Lung (tissue), 12 donors: ENCODE measurements around the gene STAT3. TPM values are rescaled to one million over a fixed set of nuclear protein-coding genes. Genes with fewer than 3 reads are reported as not detected.

ENCODE experiments used
- ATAC-seq: fragments of 200-7000 bp; cut with Tn5 transposase; one replicate; pipeline ENCODE4 v1.9.1; 2020; ENCODE audit warnings: moderate number of reproducible peaks; ENCODE audit not compliant: insufficient read depth, low FRiP score
- DNase-seq, 3 donors: peaks; one replicate each; pipeline ENCODE4 v3.0.0-alpha.2; 2013 to 2017
- H3K27ac ChIP-seq, 2 donors: one replicate each; pipeline ENCODE4 v1.5.1; 2013; ENCODE audit warnings: mild to moderate bottlenecking in 2 of 2, moderate library complexity in 2 of 2, control low read depth in 1 of 2, inconsistent platforms in 1 of 2, low read depth in 1 of 2, low read length in 1 of 2
- H3K27me3 ChIP-seq, 3 donors: one replicate each; pipeline ENCODE4 v1.5.1; 2013; ENCODE audit warnings: low read length in 2 of 3; ENCODE audit not compliant: control insufficient read depth in 3 of 3, insufficient read depth in 3 of 3
- H3K36me3 ChIP-seq, 4 donors: one replicate each; pipeline ENCODE4 v1.5.1; 2013; ENCODE audit warnings: low read length in 4 of 4, mild to moderate bottlenecking in 1 of 4, moderate library complexity in 1 of 4; ENCODE audit not compliant: control insufficient read depth in 4 of 4, insufficient read depth in 4 of 4
- H3K4me1 ChIP-seq, 5 donors: one replicate each; pipeline ENCODE4 v1.5.1; 2013; ENCODE audit warnings: low read length in 5 of 5, mild to moderate bottlenecking in 2 of 5, moderate library complexity in 1 of 5; ENCODE audit not compliant: control insufficient read depth in 5 of 5, insufficient read depth in 5 of 5
- H3K4me3 ChIP-seq: one replicate; pipeline ENCODE4 v1.5.1; 2013; ENCODE audit warnings: mild to moderate bottlenecking, control low read depth, moderate library complexity
- H3K9ac ChIP-seq, 2 donors: one replicate each; pipeline ENCODE4 v1.5.1; 2013; ENCODE audit warnings: low read length in 2 of 2, control low read depth in 1 of 2; ENCODE audit not compliant: insufficient read depth in 1 of 2
- H3K9me3 ChIP-seq, 4 donors: one replicate each; pipeline ENCODE4 v1.5.1; 2013; ENCODE audit warnings: low read length in 3 of 4, mild to moderate bottlenecking in 1 of 4, moderate library complexity in 1 of 4; ENCODE audit not compliant: control insufficient read depth in 4 of 4, insufficient read depth in 3 of 4
- WGBS, 2 donors: extraction: QIAGEN DNeasy Blood & Tissue Kit; methylation state at CpG; one replicate each; pipeline ENCODE4 v1.1.7; 2013; 5-methylcytosine and 5-hydroxymethylcytosine counted together
- polyA plus RNA-seq, 2 donors: library from polyadenylated mRNA; stranded (reverse); fragments of 200-250 nt; gene quantifications; one replicate each; pipeline ENCODE4 v1.2.1, GENCODE V29; 2013
- total RNA-seq, 2 donors: library from RNA; depleted of rRNA in 1 of 2; stranded (reverse); fragments of >200 nt in 1 of 2; gene quantifications; one replicate each; pipeline ENCODE4 v1.2.1, GENCODE V29; 2014 to 2021
- TF ChIP-seq, protein P1 (sequence below): IDR thresholded peaks from 2 replicates; pipeline ENCODE4 v1.5.1; 2012; ENCODE audit warnings: mild to moderate bottlenecking; ENCODE audit errors: control extremely low read depth, extremely low read depth
- donor health status: control.
- donor health status: control.
- donor health status: Bipolar disorder and iron deficiency.
- donor health status: healthy.
- donor health status: DM: yes; HTN: yes; CAD: no.

STAT3 gene
- total and polyA plus RNA-seq, 4 donors = 69.9 to 297 (median 239) TPM

DNA sequence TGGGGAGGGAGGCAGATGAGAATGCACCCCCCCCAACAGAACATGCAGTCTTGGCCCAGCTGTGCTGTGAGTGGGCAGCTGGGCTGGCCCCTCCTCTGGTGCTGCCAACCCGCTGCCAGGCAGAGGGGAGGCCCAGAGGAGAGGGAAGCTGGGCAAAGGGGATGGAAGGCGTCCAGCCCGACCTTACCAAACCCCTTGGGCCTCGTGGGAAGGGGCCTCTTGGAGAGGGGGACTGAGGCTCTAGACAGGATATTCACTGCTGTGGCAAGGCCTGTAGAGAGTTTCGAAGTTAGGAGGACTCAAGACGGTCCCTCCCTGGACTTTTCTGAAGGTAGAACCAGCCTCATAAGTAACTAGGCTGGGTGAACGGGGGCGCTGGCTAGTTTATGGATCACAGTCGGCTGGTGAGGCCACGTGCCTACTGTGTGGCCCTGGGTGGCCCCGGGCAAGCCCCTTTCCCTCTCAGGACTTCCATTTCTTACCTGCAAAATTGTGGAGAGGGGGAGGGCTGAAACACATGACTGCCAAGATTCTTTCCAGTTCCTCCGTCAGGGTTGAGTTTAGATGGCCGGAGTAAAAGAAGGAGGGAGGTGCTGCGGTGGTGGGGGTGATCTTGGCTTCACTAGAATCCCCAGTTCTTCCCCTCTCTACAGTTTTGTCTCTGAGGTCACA lies 100.8 kb downstream of the STAT3 start:
- H3K4me1 ChIP-seq = peaks cover 0 to 20% (median 10%) of the 10 kb centered on the region in 5 donors
- WGBS, 2 donors = 1 to 11% methylated on average over 14 of the region's 14 CpGs
- H3K9ac ChIP-seq = no peak overlapping the region

DNA sequence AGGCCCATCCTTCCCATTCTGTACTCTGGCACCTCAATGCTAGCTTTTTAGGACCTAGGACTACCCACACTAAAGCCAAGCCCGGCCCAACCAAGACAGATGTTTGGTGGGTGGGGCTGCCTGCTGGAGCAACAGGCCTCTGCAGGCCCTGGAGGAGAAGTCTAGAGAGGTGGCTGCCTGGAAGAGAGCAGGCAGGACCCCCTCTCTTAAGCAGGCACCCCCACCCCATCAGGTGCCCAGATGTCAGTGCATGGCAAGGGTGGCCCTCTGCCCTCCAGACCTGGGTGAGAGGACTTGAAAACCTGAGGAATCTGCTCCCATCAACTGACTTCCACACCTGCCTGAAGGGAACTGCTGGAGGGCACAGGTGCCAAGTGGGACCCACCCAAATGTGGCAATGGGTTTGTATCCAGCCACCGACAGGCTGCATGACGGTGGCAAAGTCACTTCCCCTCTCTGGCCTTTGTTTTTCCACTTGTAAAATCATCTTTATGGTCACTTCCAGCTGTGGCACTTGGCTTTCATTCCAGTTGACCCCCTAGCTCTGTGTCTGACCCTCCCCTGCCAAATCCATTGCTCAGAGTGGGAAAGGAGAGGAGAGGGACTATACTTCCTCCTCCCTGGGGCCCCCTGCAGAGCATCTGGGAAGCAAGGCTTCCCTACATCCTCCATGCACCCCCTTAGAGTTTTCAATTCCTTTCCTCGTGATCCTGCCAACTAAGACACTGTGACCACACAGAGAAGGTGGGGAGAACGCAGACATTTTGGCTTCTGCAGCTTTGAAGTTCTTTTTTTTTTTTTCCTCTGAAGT lies 101.6 kb downstream of the STAT3 start:
- DNase-seq = no peak
- no peak for ATAC-seq
- peaks cover 0 to 20% (median 10%) of the 10 kb centered on the region in 5 donors for H3K4me1 ChIP-seq

More for the DNA sequence above, 100.8 kb downstream of the STAT3 start:
- TF ChIP-seq, protein P1, sequence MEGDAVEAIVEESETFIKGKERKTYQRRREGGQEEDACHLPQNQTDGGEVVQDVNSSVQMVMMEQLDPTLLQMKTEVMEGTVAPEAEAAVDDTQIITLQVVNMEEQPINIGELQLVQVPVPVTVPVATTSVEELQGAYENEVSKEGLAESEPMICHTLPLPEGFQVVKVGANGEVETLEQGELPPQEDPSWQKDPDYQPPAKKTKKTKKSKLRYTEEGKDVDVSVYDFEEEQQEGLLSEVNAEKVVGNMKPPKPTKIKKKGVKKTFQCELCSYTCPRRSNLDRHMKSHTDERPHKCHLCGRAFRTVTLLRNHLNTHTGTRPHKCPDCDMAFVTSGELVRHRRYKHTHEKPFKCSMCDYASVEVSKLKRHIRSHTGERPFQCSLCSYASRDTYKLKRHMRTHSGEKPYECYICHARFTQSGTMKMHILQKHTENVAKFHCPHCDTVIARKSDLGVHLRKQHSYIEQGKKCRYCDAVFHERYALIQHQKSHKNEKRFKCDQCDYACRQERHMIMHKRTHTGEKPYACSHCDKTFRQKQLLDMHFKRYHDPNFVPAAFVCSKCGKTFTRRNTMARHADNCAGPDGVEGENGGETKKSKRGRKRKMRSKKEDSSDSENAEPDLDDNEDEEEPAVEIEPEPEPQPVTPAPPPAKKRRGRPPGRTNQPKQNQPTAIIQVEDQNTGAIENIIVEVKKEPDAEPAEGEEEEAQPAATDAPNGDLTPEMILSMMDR = no peak
- Histone ChIP-seq H3K27me3 (peaks cover 0 to 3% (median 0%) of the 10 kb centered on the region in 3 donors), H3K9me3 (no peaks in the 10 kb centered on the region), H3K36me3 (peaks cover 0 to 3% (median 0%) of the 10 kb centered on the region in 4 donors), H3K4me3 (peak overlapping the region; percentile 51), H3K27ac (peak overlapping the region; percentile 80 to 90)
- ATAC-seq (no peak), DNase-seq (peak; percentile 26 to 46 (median 31))

DNA sequence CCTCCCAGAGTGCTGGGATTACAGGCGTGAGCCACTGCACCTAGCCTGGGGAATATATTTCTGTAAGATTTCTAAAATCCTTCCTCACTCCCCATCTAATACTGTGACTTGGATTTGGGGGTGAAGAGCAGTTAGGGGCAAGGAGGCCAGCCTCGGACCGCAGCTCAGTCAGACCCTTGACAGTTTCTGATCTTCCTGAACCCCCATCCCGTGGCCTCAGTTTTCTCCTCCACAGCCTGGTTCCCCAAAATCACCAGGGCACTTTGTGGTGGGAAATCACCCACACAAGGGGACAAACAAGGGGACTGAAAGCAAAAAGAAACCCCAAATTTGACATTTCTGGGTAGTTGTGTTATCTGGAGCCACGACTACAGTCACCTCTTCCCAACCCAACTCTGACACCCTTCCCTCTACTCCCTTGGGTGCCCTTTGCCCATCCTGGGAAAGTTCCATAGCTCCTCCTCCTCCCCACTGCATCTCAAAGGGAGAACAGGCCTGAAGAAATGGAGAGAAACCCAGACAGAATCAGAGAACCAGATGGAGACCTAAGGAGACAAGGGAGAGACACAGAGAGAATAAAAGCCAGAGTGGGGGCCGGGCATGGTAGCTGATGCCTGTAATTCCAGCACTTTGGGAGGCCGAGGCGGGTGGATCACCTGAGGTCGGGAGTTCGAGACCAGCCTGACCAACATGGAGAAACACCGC lies 102.7 kb downstream of the STAT3 start:
- no peak overlapping the region for H3K9ac ChIP-seq
- peaks cover 0 to 3% (median 0%) of the 10 kb centered on the region in 3 donors for H3K27me3 ChIP-seq
- DNase-seq (no peak), ATAC-seq (no peak)
- no peaks in the 10 kb centered on the region for H3K36me3 ChIP-seq
- peaks cover 0 to 20% (median 10%) of the 10 kb centered on the region in 5 donors for H3K4me1 ChIP-seq
- H3K27ac ChIP-seq = no peak overlapping the region
- TF ChIP-seq, protein P1 = no peak
- no peaks in the 10 kb centered on the region for H3K9me3 ChIP-seq
- 94 to 96% methylated on average over 9 to 11 of the region's 11 CpGs for WGBS, 2 donors
- no peak overlapping the region for H3K4me3 ChIP-seq

More for the DNA sequence above, 101.6 kb downstream of the STAT3 start:
- H3K36me3 ChIP-seq = no peaks in the 10 kb centered on the region
- H3K27me3 ChIP-seq = peaks cover 0 to 3% (median 0%) of the 10 kb centered on the region in 3 donors
- 28 to 40% methylated on average over 5 of the region's 5 CpGs for WGBS, 2 donors
- no peak overlapping the region for H3K9ac ChIP-seq
- H3K9me3 ChIP-seq = no peaks in the 10 kb centered on the region
- TF ChIP-seq, protein P1 = no peak
- no peak overlapping the region for H3K4me3 ChIP-seq
- peak overlapping the region in 1 of 2 donors; percentile 44 for H3K27ac ChIP-seq
